ENCODE measurements around the gene ALK. TPM values are rescaled to one million over a fixed set of nuclear protein-coding genes. Genes with fewer than 3 reads are reported as not detected.

ALK gene
- total RNA-seq, 1 donor: under 0.01 TPM

GRCh38 chr2:29394311-29394980 lies 526.9 kb downstream of the ALK start:
- DNase-seq (ENCODE audit: low read depth in 2 of 3, low spot score in 2 of 3): no peak

GRCh38 chr2:29393676-29394075 lies 527.7 kb downstream of the ALK start:
- DNase-seq (ENCODE audit: low read depth in 2 of 3, low spot score in 2 of 3): no peak

DNA sequence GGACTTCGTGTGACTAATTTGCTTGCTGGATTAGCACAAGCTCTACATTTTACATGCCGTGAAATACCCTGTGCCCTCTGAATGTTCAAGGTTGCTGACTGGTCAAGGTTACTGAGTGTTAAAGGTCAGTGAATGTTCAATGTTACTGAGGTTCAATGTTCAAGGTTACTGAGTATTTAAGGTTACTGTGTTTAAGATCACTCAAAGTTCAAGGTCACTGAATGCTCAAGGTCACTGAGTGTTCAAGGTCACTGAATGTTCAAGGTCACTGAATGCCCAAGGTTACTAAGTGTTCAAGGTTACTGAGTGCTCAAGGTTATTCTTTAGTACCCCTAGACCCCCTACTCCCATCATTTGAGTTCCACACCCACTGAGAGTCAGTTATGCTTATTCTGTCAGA lies 528.6 kb downstream of the ALK start:
- no peak for DNase-seq (ENCODE audit: low read depth in 2 of 3, low spot score in 2 of 3)

DNA sequence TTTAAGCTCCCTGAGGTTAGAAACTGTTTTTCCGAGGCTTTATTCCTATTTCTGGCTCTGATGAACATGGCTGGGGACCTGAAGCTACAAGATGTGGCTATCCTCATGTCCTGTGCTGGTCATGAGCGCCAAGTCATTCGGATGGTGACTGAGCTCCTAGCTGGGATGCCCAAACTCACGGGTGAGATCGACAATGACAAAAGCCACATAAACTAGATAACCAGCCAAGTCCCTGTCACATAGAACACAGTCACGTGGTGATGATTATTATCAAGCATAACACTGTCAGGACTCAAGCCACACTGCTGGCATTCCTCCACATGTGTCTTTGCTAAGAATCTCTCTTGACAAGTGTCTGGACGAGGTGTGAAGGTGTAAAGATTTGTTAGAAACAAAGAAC lies 531.2 kb downstream of the ALK start:
- no peak for DNase-seq (ENCODE audit: low read depth in 2 of 3, low spot score in 2 of 3)

GRCh38 chr2:29389686-29390085 lies 531.7 kb downstream of the ALK start:
- DNase-seq (ENCODE audit: low read depth in 2 of 3, low spot score in 2 of 3): no peak

GRCh38 chr2:29388071-29388470 lies 533.3 kb downstream of the ALK start:
- DNase-seq (ENCODE audit: low read depth in 2 of 3, low spot score in 2 of 3): no peak

GRCh38 chr2:29382486-29382885 lies 538.9 kb downstream of the ALK start:
- DNase-seq (ENCODE audit: low read depth in 2 of 3, low spot score in 2 of 3): no peak

GRCh38 chr2:29377788-29378187 lies 543.6 kb downstream of the ALK start:
- no peak for DNase-seq (ENCODE audit: low read depth in 2 of 3, low spot score in 2 of 3)

DNA sequence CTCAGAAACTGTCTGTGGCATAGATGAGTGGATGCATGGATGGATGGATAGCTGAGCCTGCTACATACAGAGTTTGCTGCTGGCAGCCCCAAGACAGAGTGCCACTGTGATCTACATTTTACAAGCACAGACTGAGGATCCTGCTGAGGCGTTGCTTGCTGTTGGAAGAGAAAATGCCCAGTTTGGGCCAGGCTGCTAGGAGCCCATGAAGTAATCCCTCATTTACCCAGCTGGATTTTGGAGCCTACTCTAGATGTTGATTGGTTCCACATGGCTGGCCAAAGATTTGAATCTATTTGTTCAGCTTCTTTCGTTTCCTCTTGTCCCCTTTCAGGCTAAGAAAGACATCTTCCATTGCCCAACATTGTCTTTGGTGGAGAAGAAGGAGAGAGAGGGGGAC lies 544.8 kb downstream of the ALK start:
- no peak for DNase-seq (ENCODE audit: low read depth in 2 of 3, low spot score in 2 of 3)

GRCh38 chr2:29375843-29376242 lies 545.5 kb downstream of the ALK start:
- DNase-seq (ENCODE audit: low read depth in 2 of 3, low spot score in 2 of 3): no peak

DNA sequence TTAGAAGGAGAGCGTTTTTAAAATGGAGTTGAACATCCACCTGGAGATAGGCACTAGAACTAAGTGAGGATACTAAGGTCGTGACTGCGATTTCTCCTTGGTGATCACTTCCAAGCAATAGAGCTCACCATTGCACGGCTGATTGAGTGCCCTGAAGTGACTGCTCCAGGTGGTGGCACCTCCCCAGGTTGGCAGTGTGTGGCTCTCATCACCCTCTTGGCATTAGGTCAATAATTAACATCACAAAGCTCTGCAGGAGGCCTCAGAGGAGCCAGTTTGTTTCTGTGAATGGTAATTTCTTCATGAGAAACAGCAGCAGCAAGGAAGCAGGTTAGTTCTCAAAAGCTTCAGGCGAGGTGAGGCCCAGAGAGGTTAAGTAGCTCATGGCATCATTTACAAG lies 546.6 kb downstream of the ALK start:
- no peak for DNase-seq (ENCODE audit: low read depth in 2 of 3, low spot score in 2 of 3)

GRCh38 chr2:29373870-29374269 lies 547.5 kb downstream of the ALK start:
- DNase-seq (ENCODE audit: low read depth in 2 of 3, low spot score in 2 of 3): no peak

GRCh38 chr2:29372185-29372584 lies 549.2 kb downstream of the ALK start:
- DNase-seq (ENCODE audit: low read depth in 2 of 3, low spot score in 2 of 3): no peak

- DNase-seq (ENCODE audit: low read depth in 2 of 3, low spot score in 2 of 3): no peak
These were observed 550.7 kb downstream of the ALK start for GRCh38 chr2:29370581-29371125.

GRCh38 chr2:29370173-29370572 lies 551.2 kb downstream of the ALK start:
- DNase-seq (ENCODE audit: low read depth in 2 of 3, low spot score in 2 of 3): no peak

GRCh38 chr2:29368659-29369040 lies 552.7 kb downstream of the ALK start:
- DNase-seq (ENCODE audit: low read depth in 2 of 3, low spot score in 2 of 3): no peak

DNA sequence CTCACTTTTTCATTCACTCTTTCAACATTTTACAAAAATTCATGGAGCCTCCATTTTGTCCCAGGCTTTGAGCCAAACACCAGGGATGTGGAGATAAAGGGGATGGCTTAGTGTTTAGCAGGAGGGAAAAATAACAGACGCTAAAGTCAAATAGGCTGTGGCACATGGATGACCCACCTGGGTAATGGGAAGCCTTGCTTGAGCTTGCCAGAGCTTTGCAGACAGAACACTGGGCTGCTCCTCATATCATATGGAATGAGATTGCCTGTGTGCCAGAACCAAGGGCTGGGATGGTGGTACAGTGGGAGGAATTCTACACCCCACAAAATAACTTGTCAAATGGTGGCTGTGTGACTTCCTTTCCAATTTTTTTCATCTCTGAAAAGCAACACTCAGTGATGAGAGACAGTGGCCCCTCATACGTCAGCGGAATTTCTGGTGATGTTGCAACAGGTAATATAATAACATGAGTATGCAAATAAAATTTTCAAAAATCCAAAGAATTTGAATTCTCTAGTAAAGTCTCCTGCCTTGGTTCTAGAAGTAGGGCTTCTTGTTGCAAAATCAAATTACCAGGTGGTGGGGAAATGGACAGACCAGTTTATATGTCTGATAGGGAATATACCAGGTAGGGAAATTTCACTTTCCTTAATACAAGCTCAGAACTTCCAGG lies 553.3 kb downstream of the ALK start:
- DNase-seq (ENCODE audit: low read depth in 2 of 3, low spot score in 2 of 3): no peak

DNA sequence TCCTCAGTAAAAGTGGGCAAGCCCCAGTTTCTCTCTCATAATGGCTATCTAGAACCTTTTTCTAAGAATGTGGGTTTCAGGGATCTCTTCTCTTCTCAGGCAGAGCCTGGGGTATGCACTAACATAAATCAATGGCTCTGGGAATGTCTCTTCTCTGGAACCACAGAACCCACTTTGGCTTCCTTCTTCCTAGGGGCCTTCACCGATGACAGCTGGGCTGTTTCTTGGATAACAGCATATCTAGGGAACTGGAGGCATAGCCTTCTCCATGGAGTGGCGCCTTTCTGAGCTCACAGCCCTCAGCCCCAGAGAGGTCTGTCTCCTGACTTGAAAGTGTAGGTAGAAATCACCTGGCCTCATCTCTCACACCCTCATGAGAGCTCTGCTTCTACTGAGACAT lies 558.3 kb downstream of the ALK start:
- no peak for DNase-seq (ENCODE audit: low read depth in 2 of 3, low spot score in 2 of 3)

DNA sequence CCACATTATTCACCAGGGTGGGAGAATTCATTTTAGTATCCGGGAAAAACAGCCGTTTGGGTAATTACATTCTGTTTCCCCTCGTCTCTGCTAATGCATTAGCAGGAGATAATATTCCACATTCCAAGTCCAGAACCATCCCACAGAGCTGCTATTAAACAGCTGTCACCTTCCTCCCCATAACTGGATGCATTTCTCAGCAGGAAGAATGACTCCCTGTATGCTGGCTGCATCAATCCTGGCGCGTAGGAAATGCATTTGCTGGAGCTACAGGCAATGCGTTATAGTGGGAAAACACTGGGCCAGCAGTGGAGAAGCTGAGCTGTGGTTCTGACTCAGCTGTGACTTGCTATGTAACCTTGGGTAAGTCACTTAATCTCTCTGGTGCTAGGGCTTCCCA lies 560.2 kb downstream of the ALK start:
- no peak for DNase-seq (ENCODE audit: low read depth in 2 of 3, low spot score in 2 of 3)

DNA sequence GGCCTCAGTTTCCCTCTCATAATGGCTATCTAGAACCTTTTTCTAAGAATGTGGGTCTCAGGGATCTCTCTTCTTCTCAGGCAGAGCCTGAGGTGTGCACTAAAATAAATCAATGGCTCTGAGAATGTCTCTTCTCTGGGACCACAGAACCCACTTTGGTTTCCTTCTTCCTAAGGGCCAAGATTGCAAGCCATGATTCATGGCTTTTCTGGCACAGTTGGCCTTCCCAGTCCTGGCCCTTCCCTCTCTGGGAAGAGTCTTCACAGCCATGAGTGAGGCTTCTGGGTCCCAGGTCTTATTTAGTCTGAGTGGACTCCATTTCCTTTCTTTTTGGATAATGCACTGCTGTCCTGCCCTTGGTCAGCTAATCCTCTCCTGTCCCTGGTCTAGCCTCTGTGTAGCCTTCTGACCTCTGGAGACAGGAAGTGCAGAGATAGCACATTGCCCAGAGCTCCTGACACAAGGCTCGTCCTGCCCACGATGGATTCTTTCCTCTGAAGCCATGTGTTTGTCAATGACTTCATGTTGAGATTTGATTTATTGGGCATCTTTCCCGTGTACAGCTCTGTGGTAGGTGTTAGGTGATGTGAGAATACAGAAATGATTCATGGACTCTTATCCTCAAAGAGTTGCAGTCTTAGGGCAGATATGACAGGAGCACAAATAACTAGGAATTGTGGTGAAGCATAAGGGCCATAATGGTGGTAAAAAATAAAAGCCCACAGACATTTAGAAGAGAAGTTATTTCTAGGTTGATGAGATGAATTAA lies 561.2 kb downstream of the ALK start:
- DNase-seq (ENCODE audit: low read depth in 2 of 3, low spot score in 2 of 3): no peak

GRCh38 chr2:29353403-29353991 lies 567.9 kb downstream of the ALK start:
- no peak for DNase-seq (ENCODE audit: low read depth in 2 of 3, low spot score in 2 of 3)

Data from hematopoietic multipotent progenitor cell (in vitro differentiated cells).